NB4 (cell line): Measurements from ENCODE around the gene CD300LG.

ENCODE experiments used
- MYC ChIP-seq: IDR thresholded peaks from 2 replicates; pipeline ENCODE4 v1.6.1; 2011; ENCODE audit warnings: low read depth, low read length
- POLR2A ChIP-seq: IDR thresholded peaks from 2 replicates; pipeline ENCODE4 v1.6.1; 2011; ENCODE audit warnings: mild to moderate bottlenecking; ENCODE audit not compliant: insufficient read length; ENCODE audit errors: extremely low read depth
- TF ChIP-seq, protein P1 (sequence below): IDR thresholded peaks from one replicate; pipeline ENCODE4 v1.5.1; 2012; ENCODE audit warnings: low read depth, low read length
- TF ChIP-seq, protein P2 (sequence below): IDR thresholded peaks from 2 replicates; pipeline ENCODE4 v1.6.1; 2011; ENCODE audit warnings: low read depth, low read length

DNA sequence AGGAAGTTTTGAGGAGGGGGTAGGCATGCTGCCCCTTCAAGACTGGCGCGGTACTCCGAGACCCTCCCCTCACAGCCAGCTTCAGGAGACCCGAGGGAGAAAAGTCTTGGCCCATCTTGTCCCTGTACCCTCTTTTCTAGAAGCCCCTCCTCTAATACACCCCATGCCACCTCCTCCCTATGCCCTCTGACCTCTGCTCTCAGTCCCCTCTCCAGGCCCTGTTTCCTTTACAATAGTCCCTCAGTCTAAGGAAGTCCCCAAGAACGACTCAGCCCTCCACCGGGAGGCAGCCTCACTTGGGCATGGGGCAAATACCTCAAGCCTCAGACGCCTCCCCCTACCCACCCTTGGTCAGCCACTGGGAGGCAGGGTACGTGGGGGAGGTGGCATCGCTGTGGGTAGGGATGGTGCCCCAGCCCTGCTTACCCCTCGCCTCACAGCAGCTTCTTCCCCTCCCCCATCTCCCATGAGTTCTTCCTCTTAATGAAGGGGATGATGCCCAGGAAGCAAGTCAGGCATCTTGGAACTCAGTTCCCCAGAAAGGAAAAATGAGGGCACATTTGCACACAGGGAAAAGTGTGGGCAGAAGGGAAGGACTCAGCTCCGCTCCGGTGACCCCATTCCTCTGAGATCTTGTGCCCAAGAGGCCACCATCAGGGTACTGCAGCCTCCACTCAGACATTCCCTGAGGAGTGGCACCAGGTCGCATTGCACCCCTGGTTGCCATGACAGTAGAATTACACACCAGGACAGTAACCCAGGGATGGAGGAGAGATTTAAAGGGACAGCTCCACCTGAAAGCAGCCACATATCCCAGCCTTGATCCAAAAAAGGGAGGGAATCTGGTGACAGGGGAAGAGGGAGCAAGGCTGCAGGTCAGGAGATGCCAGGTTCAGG lies 54.1 kb downstream of the CD300LG start:
- TF ChIP-seq, protein P1, sequence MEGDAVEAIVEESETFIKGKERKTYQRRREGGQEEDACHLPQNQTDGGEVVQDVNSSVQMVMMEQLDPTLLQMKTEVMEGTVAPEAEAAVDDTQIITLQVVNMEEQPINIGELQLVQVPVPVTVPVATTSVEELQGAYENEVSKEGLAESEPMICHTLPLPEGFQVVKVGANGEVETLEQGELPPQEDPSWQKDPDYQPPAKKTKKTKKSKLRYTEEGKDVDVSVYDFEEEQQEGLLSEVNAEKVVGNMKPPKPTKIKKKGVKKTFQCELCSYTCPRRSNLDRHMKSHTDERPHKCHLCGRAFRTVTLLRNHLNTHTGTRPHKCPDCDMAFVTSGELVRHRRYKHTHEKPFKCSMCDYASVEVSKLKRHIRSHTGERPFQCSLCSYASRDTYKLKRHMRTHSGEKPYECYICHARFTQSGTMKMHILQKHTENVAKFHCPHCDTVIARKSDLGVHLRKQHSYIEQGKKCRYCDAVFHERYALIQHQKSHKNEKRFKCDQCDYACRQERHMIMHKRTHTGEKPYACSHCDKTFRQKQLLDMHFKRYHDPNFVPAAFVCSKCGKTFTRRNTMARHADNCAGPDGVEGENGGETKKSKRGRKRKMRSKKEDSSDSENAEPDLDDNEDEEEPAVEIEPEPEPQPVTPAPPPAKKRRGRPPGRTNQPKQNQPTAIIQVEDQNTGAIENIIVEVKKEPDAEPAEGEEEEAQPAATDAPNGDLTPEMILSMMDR = no peak
- no peak for TF ChIP-seq POLR2A
- TF ChIP-seq, protein P2, sequence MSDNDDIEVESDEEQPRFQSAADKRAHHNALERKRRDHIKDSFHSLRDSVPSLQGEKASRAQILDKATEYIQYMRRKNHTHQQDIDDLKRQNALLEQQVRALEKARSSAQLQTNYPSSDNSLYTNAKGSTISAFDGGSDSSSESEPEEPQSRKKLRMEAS = no peak
- no peak for TF ChIP-seq MYC
